Right lobe of liver (tissue), 4 donors: ENCODE results near the gene COL5A3.

Experiments
- CTCF ChIP-seq, 4 donors: fragments of 200-600 bp in 3 of 4; fragments of 450-650 bp in 1 of 4; IDR thresholded peaks; one replicate each; pipeline versions ENCODE4 v1.5.1 to v1.8.0; 2016 to 2022; ENCODE audit warnings: antibody characterized with exemption in 4 of 4, mild to moderate bottlenecking in 2 of 4
- POLR2A ChIP-seq: fragments of 450-650 bp; IDR thresholded peaks from one replicate; pipeline ENCODE4 v1.6.1; 2017; ENCODE audit warnings: antibody characterized with exemption, mild to moderate bottlenecking
- donor health status: DM: no; HTN: no; CAD: no.
- donor health status: DM: no; HTN: no; CAD: no.
- donor health status: DM: no; HTN: yes; CAD: no.

- TF ChIP-seq CTCF (IDR thresholded peaks at IDR 0.05) (no peak), POLR2A (no peak)
Measured at GRCh38 chr19:10009714-10010224, 535 bp downstream of the COL5A3 start.
